GM21381 (cell line): ENCODE data around the gene UBASH3B.
"Not testable (repeated sequence)": the region's sequence is repeated elsewhere in the genome, so short reads cannot be mapped to it uniquely, and the experiment has no call there.

Source experiments
- ATAC-seq: cut with Tn5 transposase; IDR thresholded peaks from one replicate; pipeline ENCODE4 v1.9.1; 2021; ENCODE audit warnings: mild to moderate bottlenecking, moderate library complexity; ENCODE audit not compliant: unreplicated experiment

Gene UBASH3B

DNA sequence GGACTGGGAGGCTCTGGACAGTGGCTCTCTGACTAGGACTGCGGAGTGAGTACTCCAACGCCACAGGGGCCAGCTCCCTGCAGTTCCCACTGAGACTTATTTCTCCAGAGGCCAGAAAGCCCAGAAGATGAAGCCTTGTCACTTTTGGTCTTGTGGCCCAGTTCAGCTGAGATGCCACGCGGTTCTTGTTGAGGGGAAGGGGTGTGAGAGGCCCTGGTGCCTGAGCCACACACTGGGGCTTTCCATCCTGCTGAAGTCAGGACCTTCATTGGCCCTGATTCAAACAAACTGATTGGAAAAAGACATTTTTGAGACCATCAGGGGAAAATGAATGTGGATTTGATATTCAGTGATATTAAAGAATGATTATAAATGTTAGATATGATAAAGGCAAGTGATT, 73.6 kb downstream of the UBASH3B start:
- ATAC-seq: no peak

DNA sequence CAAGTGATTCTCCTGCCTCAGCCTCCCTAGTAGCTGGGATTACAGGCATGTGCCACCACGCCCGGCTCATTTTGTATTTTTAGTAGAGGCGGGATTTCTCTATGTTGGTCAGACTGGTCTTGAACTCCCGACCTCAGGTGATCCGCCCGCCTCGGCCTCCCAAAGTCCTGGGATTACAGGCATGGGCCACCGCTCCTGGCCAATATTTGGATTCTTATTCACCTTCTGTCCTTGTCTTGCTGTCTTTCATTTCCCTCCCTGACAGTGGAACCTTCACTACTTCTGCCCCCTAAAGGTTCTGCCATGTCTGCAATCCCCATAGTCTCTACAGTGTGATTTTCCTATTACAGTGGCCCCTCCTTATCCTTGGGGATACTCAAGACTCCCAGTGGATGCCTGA, 75.2 kb downstream of the UBASH3B start:
- not testable (repeated sequence) for ATAC-seq

DNA sequence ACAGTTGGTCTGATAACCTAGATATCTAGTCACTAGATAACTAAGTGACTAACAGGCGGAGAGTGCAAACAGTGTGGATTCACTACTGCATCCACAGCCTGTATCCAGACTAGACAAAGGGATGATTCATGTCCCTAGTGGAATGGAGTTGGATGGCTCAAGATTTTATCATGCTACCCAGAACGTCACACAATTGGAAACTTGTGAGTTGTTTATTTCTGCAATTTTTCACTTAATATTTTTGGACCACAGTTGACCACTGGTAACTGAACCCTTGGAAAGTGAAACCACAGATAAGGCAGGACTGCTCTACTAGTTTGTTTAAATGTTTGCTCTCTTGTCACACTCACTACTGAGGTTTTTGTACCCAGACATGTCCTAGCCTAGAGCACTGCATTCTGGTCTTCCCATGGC, 76.0 kb downstream of the UBASH3B start:
- ATAC-seq: no peak

DNA sequence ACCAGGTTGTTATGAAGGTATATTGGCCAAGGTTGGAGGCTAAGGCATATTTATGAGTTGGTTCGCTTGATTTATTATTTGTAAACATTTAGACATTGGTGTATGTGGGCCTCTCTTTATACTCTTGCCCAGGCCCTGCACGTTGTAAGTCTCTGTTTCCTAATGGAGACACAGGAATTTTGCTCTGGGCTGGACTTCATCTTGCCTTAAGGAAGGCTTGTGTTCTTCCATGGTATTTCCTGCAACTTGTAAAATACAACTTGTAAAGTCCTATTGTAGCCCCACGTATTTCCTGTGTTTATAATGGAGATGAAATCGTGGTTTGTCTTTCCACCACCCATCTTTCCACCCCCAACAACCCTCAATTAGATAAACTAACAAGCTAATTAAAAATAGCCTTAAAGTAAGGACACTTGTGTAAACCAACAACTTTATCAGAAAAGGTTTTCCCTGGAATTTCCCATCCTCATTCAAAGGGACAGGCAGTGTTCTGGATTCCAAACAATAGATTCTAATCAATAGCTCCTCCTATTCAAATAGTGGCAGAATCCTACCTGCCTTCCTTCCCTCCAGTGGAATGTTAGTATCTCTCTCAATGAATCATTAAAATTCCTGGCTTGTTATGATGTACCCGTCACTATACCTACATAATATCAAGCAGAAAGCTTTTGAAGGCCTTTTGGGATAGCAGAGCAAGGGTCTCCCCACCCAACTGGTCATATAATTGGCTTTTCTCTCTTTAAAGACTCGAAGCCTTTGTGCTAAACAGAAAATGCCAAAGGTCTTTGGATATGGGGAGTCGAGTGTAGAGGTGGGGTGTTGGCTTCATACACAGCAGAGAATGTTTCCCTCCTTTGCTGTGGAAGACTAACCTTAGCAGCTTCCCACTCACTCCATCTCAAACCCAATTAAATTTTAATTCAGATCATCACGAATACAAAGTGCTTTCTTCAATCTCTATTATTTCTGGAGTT, 77.1 kb downstream of the UBASH3B start:
- no peak for ATAC-seq

DNA sequence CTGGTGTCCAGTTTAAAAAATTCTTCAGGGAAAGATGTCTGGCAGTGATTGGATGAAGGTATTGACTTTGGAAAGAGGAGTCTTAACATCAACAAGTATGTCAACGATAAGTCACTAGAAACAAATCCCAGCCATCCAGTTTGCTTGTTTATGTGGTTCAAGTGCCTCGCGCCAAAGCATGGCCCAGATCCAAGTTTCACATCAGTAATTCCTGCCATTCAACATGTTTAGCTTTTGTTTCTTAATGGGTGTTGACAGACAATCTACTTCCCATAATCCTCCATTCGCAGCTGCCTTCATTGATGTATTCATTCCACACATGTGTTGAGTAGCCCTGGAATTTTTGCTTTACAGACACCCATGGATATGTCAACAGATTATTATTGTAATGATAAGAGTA, 77.8 kb downstream of the UBASH3B start:
- ATAC-seq: no peak

DNA sequence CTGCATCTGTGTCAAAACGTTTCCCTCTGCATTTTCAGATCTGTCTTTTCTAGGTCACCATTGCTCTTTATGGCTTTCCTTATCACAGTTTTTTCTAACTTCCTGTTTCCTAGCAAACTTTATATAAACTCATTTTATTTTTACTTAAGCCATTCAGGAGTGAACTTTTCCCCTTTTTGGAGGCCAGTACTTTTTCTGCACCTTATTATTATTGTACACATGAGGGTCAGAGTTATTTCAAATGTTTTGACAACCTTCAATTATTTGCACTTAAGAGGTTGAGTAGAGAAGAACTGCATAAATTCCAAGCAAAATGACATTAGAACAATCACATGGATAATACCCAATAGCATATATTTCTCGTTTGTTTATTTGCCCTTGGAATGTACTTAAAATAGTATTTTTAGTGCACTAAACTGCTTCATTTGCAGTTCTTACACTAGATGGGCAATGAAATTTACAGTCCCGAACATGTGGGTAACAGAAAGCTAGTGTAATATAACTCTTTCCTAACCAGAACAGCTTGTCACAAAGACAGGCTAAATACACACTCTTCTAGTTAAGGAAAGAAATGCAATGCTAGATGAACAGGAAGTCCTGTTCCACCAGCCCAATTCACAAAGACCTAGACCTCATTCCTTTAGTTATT, 79.5 kb downstream of the UBASH3B start:
- no peak for ATAC-seq

DNA sequence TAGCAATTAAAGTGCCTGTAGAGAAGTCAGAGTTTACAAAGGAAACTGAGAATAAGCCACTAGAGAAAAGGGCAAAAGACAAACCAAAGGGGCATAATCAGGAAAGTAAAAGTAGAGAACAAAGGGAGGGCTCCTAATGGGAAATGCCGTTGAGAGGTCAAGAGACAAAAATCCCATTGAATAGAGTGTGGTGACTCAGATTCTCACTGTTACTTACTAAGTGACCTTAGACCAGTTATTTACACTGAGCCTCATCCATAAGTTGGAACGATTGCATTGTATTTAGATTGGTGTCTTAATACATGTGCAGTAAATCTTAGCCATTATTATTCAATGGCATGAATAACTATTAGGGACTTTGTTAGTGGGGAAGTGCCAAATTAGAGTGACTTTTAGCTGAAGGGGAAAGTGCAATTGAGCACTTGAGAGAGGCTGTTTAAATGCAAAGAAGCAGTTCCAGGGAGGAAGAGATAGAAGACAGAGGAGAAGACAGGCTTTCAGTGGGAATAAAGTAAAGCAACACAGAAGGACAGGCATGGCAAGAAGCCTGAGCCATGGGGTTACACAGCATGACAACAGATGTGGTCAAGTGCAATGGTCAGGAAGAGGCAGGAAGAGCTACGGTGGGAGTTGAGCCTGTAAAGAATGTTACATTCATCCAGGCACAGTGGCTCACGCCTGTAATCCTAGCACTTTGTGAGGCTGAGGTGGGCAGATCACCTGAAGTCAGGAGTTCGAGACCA, 82.6 kb downstream of the UBASH3B start:
- no peak for ATAC-seq

DNA sequence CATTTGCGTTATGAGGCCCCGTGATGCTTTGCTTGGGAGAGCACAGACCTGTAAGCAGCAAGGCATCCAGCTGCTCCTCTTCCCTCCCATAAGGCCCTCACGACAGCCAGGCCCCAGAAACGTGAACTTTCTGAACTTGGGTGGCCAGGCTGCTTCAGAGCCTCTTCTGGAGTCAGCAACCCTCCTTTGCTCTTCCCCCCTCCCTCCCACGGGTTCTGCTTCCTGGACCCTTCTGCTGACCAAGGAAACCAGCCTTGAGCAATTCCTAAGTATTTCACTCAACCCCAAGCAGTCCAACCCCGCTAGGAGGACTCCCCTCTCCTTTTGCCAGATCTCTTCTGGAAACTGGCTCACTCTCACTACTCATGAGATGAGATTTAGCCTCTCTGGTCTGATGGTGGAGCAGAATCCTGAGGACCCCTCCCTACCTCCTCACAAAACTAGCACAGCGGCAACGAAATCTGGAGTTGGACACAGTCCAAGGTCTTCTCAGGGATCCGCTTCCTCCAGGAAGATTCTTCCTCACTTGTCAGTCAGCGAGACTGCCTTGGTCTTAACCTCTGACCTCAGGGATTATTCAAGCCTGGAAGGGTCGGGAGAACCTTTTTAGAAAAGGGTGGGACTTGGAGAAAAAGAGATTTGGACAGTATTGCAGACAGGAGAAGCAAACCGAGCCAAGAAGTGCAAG, 86.2 kb downstream of the UBASH3B start:
- ATAC-seq: no peak

DNA sequence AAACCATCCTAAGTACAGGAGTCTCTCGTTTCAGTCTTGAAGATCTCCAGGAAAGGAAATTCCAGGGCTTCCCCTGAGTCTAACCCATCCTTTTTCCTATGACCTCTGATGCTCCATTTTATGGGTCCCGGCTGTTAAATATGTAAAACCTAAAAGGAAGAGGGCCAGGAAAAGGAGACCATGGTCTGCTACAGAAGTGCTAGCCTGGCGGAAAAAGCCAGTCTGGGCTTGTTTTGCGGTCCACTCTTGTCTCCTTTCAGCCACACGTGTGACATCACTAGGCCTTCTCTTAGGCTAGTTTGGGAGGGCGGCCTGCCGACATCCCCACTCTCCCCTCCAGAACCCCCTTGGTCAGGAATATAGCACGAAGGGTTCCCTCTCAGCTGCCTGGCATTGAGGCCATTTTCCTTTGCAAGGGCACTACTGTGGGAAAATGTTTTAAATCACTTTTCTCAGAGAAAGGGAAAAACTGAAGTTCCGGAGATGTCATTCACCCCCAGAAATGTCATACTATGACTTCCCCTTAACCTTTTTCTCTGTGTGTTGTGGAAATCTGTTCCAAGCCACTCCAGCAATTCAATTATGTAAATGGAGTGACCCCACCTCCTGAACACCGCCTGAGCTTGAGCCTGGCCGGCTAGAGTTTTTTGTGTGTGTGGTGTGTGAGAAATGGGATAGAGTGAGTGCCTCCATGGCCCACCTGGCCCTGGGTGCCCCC, 86.9 kb downstream of the UBASH3B start:
- ATAC-seq: no peak

DNA sequence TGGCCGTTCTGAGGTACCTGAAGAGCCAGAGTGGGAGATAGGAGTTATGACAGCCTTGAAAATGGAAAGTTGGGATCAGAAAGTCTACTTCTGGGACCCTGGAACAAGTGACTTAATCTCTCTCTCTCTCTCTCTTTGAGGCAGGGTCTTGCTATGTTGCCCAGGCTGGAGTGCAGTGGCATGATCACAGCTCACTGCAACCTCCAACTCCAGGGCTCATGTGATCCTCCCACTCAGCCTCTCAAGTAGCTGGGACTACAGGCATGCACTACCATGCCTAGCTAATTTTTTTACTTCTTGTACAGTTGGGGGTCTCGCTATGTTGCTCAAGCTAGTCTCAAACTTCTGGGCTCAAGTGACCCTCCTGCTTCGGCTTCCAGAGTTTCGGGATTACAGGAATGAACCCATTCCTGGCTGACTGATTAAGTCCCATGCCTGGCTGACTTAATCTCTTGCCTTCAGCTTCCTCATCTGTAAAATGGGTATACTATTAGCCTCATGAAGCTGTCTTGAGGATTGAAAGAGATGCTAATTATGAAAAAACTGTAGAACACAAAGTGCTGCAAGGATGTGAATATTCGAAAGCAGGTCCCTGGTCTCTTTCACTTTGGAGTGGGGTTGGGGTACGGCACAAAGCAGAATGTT, 87.7 kb downstream of the UBASH3B start:
- ATAC-seq: no peak

DNA sequence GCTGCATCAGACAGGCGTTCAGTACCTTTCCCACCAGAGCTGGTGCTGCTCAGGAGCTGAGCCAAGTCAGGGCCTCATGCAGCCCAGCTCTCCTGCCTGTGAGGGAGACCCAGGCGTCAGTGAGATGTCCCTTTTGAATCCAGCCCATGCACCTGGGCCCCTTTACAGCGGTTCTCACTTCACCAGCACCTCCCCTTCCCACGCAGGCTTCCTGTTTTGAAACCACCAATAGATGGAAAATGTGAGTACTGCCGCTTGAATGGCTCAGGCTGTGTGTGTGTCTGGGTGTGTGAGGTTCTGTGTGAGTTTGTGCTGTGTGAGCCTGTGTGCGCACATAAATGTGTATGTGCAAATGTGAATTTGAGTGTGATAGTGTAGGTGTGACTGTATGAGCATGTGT, 88.4 kb downstream of the UBASH3B start:
- peak; percentile 44 for ATAC-seq

DNA sequence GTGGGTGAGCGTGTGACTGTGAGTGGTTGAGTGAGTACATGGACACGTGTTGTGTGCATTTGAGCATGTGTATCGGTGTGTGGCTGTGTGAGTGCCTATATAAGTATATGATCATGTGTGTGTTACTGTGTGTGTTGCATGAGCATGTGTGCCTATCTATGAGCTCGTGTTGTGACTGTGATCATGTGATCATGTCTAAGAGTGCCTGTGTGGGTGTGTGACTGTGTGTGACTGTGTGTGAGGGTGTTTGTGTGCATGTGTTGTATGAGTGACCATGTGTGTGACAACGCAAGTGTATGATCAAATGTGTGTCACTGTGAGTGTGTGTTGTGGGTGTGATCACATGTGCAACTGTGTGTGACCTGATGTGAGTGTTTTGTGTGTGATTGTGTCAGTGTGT, 88.8 kb downstream of the UBASH3B start:
- ATAC-seq: no peak

DNA sequence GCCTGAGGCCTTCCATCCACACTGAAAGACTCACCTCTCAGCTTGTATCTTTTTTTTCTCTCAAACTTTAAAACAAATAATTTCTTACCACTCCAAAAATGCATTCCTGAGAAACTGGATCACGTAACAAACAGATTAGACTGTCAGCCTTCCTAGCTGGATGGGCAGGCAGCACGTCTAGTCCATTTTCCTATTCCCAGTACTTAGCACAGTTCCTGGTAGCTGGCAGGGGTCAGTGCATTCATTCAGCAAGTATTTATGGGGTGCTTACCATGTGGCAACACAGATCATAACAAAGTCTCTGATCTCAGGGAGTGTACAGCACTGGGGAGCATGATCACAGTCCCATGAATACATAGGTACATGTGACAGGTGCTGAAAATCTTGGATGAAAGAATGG, 89.6 kb downstream of the UBASH3B start:
- no peak for ATAC-seq

DNA sequence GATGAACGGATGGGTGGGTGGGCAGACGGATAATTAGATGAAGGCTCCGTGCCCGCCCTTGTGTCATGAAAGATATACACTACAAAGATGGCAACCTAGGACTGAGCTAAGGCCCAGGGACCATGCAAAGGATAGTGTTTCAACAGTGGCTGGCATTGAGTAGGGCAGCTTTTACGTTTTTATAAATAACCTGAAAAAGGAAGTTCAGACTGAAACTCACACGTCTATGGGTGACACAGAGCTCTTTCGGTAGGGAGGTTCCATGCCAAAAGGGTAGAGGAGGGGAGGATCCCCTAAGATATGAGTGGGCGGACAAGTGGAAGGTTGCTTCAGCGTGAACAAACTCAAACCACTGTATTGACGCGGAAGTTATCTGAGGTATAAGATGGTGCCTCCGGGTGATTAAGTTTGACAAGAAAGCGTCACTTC, 90.5 kb downstream of the UBASH3B start:
- peak; percentile 73 for ATAC-seq

DNA sequence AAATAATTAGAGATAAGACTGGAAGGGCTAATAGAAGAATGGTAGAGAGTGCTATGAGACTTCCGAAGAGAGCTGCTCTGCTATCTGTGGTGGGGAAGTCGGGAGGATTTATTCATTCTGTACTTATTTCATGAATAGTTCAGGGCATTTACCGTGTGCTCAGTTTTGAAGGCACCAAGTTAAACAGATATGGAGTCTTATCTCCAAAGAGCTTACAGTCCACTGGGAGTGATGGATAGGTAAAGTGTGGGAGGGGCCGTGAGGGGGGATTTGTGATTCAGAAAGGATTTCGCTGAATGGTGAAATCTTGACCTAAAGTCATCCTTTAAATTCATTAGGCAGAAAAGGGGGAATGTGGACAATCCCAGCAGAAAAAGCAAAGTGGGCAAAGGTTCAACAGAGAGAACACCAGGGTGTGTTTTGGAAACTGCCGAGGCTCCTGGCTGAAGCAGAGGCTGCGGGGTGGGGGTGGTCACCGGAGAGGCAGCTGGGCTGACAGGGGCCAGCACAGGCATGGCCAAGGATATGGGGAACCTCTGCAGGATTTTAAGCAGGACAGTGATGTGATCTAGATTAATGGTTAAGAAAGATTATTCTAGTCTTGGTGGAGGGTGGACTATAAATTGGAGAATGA, 91.2 kb downstream of the UBASH3B start:
- no peak for ATAC-seq

DNA sequence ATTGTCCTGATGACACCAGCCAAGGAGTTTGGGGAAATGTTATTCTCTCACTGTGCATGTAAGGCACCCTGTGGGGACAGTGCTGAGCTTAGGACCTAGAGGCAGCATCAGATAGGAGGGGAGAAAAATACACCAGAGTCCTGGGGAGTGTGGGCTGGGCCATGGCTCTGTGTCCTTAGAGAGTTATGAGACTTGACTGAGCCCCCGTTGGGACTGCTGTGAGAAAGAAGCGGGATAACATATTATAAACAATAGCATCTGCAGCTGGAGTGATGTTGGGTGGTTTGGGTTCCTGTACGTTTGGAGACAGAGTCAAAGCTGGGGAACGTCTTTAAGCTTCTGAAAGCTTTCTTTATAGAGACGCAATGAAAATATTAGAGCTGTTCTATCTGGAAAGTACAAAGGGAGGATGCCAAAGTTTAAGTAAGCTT, 91.8 kb downstream of the UBASH3B start:
- ATAC-seq: no peak

DNA sequence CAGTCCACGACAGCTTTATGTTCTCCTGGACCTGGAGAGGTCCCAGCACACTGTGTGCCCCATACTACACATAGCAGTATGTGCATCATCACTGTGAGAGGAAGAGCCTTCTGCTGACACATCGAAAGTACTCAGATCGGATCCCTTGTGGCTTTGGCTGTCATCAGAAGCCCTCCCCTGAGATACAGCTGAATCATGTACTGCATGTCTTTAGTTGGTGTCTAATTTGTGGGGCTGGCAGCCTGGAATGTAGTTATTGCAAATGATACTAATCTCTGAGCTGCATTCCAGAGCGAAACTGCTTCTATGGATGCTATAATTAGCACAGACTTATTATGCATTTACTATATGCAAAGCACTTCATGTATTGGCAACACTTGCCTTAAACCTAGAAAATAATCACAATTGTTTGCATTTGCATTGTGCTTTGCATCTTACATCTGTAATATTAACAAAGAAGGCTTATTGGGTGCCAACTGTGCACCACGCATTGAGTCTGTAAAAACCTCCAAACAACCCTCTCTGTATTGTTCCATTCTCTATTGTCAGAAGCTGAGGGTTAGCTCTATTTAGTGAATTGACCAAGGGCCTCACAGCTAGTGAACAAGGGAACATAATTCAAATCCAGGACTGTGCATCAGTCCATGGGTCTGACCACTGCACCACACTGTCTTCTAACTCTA, 93.6 kb downstream of the UBASH3B start:
- ATAC-seq: peak; percentile 86

DNA sequence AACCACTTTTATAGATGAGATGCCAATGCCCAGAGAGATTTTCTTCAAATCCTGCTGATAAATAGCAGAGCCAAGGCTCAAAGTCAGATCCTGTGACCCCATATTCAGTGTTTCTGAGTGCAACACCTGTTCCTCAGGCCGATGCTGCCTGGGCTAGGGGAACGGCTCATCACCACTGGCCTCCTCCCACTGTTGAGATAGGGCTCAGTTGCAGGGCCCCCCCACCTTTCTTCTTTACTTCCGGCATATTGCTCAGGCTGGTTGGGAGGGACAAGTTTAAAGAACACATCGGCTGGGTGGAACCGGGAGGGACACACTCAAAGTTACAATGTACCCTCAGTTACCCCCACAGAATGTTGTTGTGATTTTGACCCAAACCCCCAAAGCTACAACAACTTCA, 94.5 kb downstream of the UBASH3B start:
- ATAC-seq: no peak
